ENCODE measurements around the gene BRAP. TPM values are rescaled to one million over a fixed set of nuclear protein-coding genes. Genes with fewer than 3 reads are reported as not detected.
"Not testable (repeated sequence)": the region's sequence is repeated elsewhere in the genome, so short reads cannot be mapped to it uniquely, and the experiment has no call there.

The BRAP gene
- total RNA-seq, 4 donors from 2014 or later, result 9.2 to 16.8 (median 10.8) TPM

DNA sequence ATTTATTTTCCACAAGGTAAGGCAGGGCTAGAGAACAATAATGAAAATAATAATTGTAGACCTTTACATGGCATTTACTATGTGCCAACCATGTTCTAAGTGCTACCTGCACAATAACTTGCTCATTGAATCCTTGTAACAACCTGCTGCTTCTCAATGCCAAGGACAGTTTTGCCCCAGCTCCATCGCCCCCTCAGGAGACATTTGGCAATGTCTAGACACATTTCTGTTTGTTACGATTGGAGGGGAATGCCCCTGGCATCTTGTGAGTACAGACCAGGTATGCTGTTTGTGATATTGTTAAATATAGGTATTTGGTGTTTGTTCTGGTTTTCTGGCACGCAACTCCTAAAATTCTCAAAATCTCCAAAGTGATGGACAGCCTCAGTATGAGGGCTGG is 78.5 kb downstream of the BRAP start:
- 43 to 56% methylated on average over 3 of the region's 3 CpGs for WGBS, 2 donors
- H3K4me3 ChIP-seq, result no peak overlapping the region
- H3K36me3 ChIP-seq, result no peaks in the 10 kb centered on the region
- no peaks in the 10 kb centered on the region for H3K9me3 ChIP-seq
- H3K27me3 ChIP-seq, result no peaks in the 10 kb centered on the region
- no peak overlapping the region for H3K27ac ChIP-seq
- no peak for TF ChIP-seq POLR2A (IDR thresholded peaks at IDR 0.05)
- TF ChIP-seq, protein P1, sequence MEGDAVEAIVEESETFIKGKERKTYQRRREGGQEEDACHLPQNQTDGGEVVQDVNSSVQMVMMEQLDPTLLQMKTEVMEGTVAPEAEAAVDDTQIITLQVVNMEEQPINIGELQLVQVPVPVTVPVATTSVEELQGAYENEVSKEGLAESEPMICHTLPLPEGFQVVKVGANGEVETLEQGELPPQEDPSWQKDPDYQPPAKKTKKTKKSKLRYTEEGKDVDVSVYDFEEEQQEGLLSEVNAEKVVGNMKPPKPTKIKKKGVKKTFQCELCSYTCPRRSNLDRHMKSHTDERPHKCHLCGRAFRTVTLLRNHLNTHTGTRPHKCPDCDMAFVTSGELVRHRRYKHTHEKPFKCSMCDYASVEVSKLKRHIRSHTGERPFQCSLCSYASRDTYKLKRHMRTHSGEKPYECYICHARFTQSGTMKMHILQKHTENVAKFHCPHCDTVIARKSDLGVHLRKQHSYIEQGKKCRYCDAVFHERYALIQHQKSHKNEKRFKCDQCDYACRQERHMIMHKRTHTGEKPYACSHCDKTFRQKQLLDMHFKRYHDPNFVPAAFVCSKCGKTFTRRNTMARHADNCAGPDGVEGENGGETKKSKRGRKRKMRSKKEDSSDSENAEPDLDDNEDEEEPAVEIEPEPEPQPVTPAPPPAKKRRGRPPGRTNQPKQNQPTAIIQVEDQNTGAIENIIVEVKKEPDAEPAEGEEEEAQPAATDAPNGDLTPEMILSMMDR (IDR thresholded peaks at IDR 0.05), result no peak
- no peak for DNase-seq
- H3K4me1 ChIP-seq, result no peaks in the 10 kb centered on the region
- intact Hi-C loops (cut with DNase I), result no loop called here

DNA sequence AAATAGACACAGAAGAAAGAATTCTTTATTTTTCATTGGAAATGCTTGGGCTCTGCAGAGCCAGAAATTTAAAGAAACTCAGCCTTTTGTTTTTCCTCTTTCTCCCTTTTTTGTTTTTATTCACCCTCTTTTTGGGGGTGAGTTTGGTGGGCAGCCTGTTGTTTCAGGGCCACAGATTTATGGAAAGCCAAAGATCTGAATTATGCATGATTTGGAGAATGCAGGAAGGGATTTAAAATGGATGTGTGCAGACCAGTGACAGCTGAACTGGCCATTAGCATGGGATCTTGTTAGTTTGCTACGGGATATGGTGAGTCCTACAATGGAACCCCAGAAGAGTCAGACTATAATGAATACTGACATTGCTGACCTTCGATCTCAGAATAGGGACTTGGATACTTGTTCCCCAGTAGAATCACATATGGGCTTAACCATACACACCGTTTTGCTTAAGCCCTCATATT is 79.0 kb downstream of the BRAP start:
- intact Hi-C loops (cut with DNase I), result no loop called here
- no peak for DNase-seq
- TF ChIP-seq, protein P1 (IDR thresholded peaks at IDR 0.05), result no peak
- no peak for TF ChIP-seq POLR2A (IDR thresholded peaks at IDR 0.05)
- no peaks in the 10 kb centered on the region for H3K36me3 ChIP-seq
- H3K9me3 ChIP-seq, result no peaks in the 10 kb centered on the region
- 62 to 68% methylated on average over 3 of the region's 3 CpGs for WGBS, 2 donors
- no peak overlapping the region for H3K4me3 ChIP-seq
- H3K4me1 ChIP-seq, result no peaks in the 10 kb centered on the region
- H3K27ac ChIP-seq, result no peak overlapping the region
- H3K27me3 ChIP-seq, result no peaks in the 10 kb centered on the region

DNA sequence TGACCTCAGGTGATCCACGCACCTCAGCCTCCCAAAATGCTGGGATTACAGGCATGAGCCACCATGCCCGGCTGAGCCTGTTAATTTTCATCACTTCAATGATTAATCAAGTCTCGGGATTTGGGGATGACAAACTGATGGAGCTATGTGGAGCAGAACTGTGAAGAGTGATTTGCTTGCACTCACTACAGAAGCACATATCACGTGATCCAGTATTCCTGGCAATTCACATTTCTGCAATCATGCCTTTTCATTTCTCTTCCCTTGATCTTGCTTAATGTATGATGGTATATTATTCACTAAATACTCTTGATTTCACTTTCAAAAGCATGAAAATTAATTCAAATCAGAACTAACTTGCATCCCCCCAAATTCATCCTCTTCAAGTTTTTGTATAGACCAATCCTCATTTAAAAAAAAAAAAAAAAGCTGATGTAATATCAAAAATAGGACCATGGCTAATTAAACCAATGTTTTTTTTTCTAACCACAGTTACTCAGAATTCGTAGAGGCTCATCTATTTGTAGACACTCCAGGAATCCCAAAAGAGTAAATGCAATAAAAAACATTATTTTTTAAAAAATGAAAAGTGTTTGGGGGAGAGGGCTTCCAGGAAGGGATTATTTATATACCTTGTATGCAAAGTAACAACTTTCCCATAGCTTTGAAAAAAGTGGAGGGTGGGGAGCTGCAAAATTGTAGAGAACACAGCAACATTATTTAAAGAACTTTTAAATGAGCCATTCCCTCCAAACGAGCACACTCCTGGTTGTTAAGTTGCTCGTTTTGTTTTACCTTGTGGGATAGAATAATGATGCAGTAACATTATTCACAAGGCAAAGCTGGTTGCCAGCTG is 79.6 kb downstream of the BRAP start:
- intact Hi-C loops (cut with DNase I), result no loop called here
- no peak overlapping the region for H3K4me3 ChIP-seq
- H3K9me3 ChIP-seq, result no peaks in the 10 kb centered on the region
- no peaks in the 10 kb centered on the region for H3K4me1 ChIP-seq
- no peaks in the 10 kb centered on the region for H3K27me3 ChIP-seq
- 69 to 74% methylated on average over 7 of the region's 7 CpGs for WGBS, 2 donors
- H3K27ac ChIP-seq, result no peak overlapping the region
- TF ChIP-seq, protein P1 (IDR thresholded peaks at IDR 0.05), result no peak
- TF ChIP-seq POLR2A (IDR thresholded peaks at IDR 0.05), result no peak
- no peaks in the 10 kb centered on the region for H3K36me3 ChIP-seq
- no peak for DNase-seq

DNA sequence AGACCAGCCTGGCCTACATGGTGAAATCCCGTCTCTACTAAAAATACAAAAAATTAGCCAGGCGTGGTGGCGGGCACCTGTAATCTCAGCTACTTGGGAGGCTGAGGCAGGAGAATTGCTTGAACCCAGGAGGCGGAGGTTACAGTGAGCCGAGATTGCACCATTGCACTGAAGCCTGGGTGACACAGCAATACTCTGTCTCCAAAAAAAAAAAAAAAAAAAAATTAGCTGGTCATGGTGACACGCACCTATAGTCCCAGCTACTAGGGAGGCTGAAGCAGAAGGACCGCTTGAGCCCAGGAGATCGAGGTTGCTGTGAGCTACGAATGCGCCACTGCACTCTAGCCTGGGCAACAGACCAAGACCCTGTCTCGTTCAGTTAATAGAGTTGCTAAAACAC is 82.9 kb downstream of the BRAP start:
- DNase-seq; H3K27ac ChIP-seq; intact Hi-C loops (cut with DNase I); H3K9me3 ChIP-seq; H3K27me3 ChIP-seq; H3K36me3 ChIP-seq; H3K4me3 ChIP-seq: not testable (repeated sequence)
- WGBS, 2 donors, result 90 to 95% methylated on average over 8 to 11 of the region's 11 CpGs
- peaks cover 6 to 12% (median 6%) of the 10 kb centered on the region in 3 donors for H3K4me1 ChIP-seq

DNA sequence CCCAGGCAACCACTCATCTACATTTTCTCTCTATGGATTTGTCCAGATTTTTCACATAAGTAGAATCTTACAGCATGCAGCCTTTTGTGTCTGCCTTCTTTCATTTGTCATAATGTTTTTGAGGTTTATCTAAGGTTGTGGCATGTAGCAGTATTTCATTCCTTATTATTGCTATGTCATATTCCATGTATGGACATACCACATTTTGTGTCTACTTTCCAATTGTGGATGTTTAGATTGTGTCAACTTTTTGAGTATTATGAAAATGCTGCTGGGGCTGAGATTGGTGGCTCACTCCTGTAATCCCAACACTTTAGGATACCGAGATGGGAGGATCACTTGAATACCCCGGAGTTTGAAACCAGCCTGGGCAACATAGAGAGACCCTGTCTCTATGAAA is 83.4 kb downstream of the BRAP start:
- no peaks in the 10 kb centered on the region for H3K36me3 ChIP-seq
- no peak for DNase-seq
- H3K9me3 ChIP-seq, result no peaks in the 10 kb centered on the region
- H3K4me1 ChIP-seq, result peaks cover 6 to 14% (median 6%) of the 10 kb centered on the region in 3 donors
- intact Hi-C loops (cut with DNase I), result no loop called here
- H3K27ac ChIP-seq, result no peak overlapping the region
- TF ChIP-seq, protein P1 (IDR thresholded peaks at IDR 0.05), result no peak
- no peak for TF ChIP-seq POLR2A (IDR thresholded peaks at IDR 0.05)
- H3K4me3 ChIP-seq, result no peak overlapping the region
- WGBS, 2 donors, result 93 to 100% methylated on average over 1 to 2 of the region's 2 CpGs
- H3K27me3 ChIP-seq, result no peaks in the 10 kb centered on the region

DNA sequence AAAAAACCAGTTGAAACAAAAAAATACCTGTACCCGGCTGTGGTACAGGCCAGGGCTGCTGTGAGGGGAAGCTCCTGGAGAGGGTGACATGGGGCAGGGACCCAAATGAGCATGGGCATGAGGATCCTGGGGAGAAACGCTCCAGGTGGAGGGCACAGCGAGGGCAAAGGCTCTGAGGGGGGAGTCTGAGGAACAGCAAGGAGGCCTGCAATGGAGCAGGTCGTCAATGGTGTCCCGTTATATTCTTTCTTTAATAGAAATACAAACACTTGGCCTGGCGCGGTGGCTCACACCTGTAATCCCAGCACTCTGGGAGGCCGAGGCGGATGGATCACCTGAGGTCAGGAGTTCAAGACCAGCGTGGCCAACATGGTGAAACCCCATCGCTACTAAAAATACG is 84.8 kb downstream of the BRAP start:
- DNase-seq; H3K27me3 ChIP-seq; H3K4me3 ChIP-seq; H3K27ac ChIP-seq; H3K9me3 ChIP-seq; H3K36me3 ChIP-seq; intact Hi-C loops (cut with DNase I): not testable (repeated sequence)
- H3K4me1 ChIP-seq, result peaks cover 16 to 28% (median 16%) of the 10 kb centered on the region in 3 donors
- WGBS, 2 donors, result 94 to 96% methylated on average over 11 to 12 of the region's 12 CpGs

Data from esophagus squamous epithelium (tissue), 5 donors.